ENCODE data around the gene MIEN1. TPM values are rescaled to one million over a fixed set of nuclear protein-coding genes. Genes with fewer than 3 reads are reported as not detected.

MIEN1 gene
- total and polyA plus RNA-seq, 2 of the 13 experiments (the other 11 are each of a cell fraction or from before 2014, with no cell fraction given), result 40.6 to 56.6 TPM

GRCh38 chr17:39738983-39739884 lies 8.9 kb upstream of the MIEN1 start (continued):
- TF ChIP-seq ZBTB10 (CRISPR knock-in tag; IDR thresholded peaks at IDR 0.05; ENCODE audit: borderline replicate concordance) (peak; percentile 98), E2F5 (CRISPR knock-in tag; conservative IDR thresholded peaks at IDR 0.05) (no peak), ATF7 (IDR thresholded peaks at IDR 0.05) (no peak), ATF7 (CRISPR knock-in tag; IDR thresholded peaks at IDR 0.05) (peak; percentile 36; the same call in 1 of the 2 replicates), KDM4B (CRISPR knock-in tag; IDR thresholded peaks at IDR 0.05) (peak; percentile 83; the same call in 1 of the 2 replicates), ZNF18 (CRISPR knock-in tag; IDR thresholded peaks at IDR 0.05; ENCODE audit: insufficient replicate concordance) (no peak), ZNF431 (CRISPR knock-in tag; IDR thresholded peaks at IDR 0.05; ENCODE audit: borderline replicate concordance, low read depth) (peak; percentile 28; the same call in 1 of the 2 replicates), ZNF562 (CRISPR knock-in tag; IDR thresholded peaks at IDR 0.05; ENCODE audit: borderline replicate concordance) (no peak), RARG (CRISPR knock-in tag; IDR thresholded peaks at IDR 0.05; ENCODE audit: low read depth) (no peak), CREB3 (CRISPR knock-in tag; IDR thresholded peaks at IDR 0.05) (no peak), EED (CRISPR knock-in tag; IDR thresholded peaks at IDR 0.05) (no peak), ATM (IDR thresholded peaks at IDR 0.05; ENCODE audit: borderline replicate concordance) (no peak), ZNF292 (CRISPR knock-in tag; IDR thresholded peaks at IDR 0.05; ENCODE audit: borderline replicate concordance, low read depth) (peak; percentile 45; the same call in 1 of the 2 replicates), ZNF567 (CRISPR knock-in tag; IDR thresholded peaks at IDR 0.05; ENCODE audit: borderline replicate concordance) (no peak), ZNF7 (CRISPR knock-in tag; IDR thresholded peaks at IDR 0.05) (peak; percentile 25; the same call in 1 of the 2 replicates), ZNF335 (CRISPR knock-in tag; IDR thresholded peaks at IDR 0.05) (no peak; the same call in none of the 2 replicates), MEIS1 (CRISPR knock-in tag; IDR thresholded peaks at IDR 0.05; ENCODE audit: borderline replicate concordance) (peak; percentile 38; the same call in 1 of the 2 replicates), CENPX (CRISPR knock-in tag; IDR thresholded peaks at IDR 0.05) (no peak), NRL (CRISPR knock-in tag; IDR thresholded peaks at IDR 0.05; ENCODE audit: borderline replicate concordance) (peak; percentile 21; the same call in 1 of the 2 replicates), CHD2 (IDR thresholded peaks at IDR 0.05; ENCODE audit: low read depth, low read length) (no peak), ZNF446 (CRISPR knock-in tag; IDR thresholded peaks at IDR 0.05) (no peak; the same call in 1 of the 2 replicates), MLLT10 (CRISPR knock-in tag; IDR thresholded peaks at IDR 0.05) (no peak), MXD4 (CRISPR knock-in tag; IDR thresholded peaks at IDR 0.05) (peak; percentile 85; the same call in 1 of the 2 replicates), ZNF780A (CRISPR knock-in tag; IDR thresholded peaks at IDR 0.05) (0 out of 2 replicates have a peak, but pooled peaks have one; percentile 43)

Measured in HepG2 (cell line).